ENCODE measurements around the gene VAPA. TPM values are rescaled to one million over a fixed set of nuclear protein-coding genes. Genes with fewer than 3 reads are reported as not detected.

VAPA gene
- total and polyA plus RNA-seq, 2 donors, result 158 to 210 TPM

- Histone ChIP-seq H3K9me3 (ENCODE audit: control insufficient read depth in 2 of 2, insufficient read depth in 1 of 2, low read length in 1 of 2) (peaks cover 0 to 6% of the 10 kb centered on the region in 2 donors), H3K27me3 (ENCODE audit: control insufficient read depth in 2 of 2, insufficient read depth in 1 of 2, low read length in 1 of 2) (no peaks in the 10 kb centered on the region)
- WGBS, result 94% methylated on average over 17 of the region's 17 CpGs
These were observed 72.5 kb downstream of the VAPA start for GRCh38 chr18:9986156-9986930.

GRCh38 chr18:9987345-9987744 is 73.5 kb downstream of the VAPA start:
- peaks cover 0 to 6% of the 10 kb centered on the region in 2 donors for H3K9me3 ChIP-seq (ENCODE audit: control insufficient read depth in 2 of 2, insufficient read depth in 1 of 2, low read length in 1 of 2)
- no peaks in the 10 kb centered on the region for H3K27me3 ChIP-seq (ENCODE audit: control insufficient read depth in 2 of 2, insufficient read depth in 1 of 2, low read length in 1 of 2)
- no peak overlapping the region for H3K4me3 ChIP-seq (ENCODE audit: low read length in 2 of 2)
- no peak for DNase-seq (ENCODE audit: low read depth in 6 of 9, low spot score in 9 of 9)
- H3K36me3 ChIP-seq (ENCODE audit: control insufficient read depth in 2 of 2, insufficient read depth in 2 of 2, low read length in 1 of 2), result no peaks in the 10 kb centered on the region
- WGBS, result 91% methylated on average over 8 of the region's 8 CpGs
- H3K27ac ChIP-seq (ENCODE audit: low read depth in 1 of 2, low read length in 1 of 2), result no peak overlapping the region
- H3K4me1 ChIP-seq (ENCODE audit: control insufficient read depth in 2 of 2, insufficient read depth in 2 of 2, low read length in 2 of 2), result peaks cover 13 to 21% of the 10 kb centered on the region in 2 donors

More at GRCh38 chr18:9986156-9986930, 72.5 kb downstream of the VAPA start:
- H3K27ac ChIP-seq (ENCODE audit: low read depth in 1 of 2, low read length in 1 of 2), result no peak overlapping the region
- DNase-seq (ENCODE audit: low read depth in 6 of 9, low spot score in 9 of 9), result no peak
- H3K36me3 ChIP-seq (ENCODE audit: control insufficient read depth in 2 of 2, insufficient read depth in 2 of 2, low read length in 1 of 2), result no peaks in the 10 kb centered on the region
- H3K4me1 ChIP-seq (ENCODE audit: control insufficient read depth in 2 of 2, insufficient read depth in 2 of 2, low read length in 2 of 2), result peaks cover 13 to 21% of the 10 kb centered on the region in 2 donors
- no peak overlapping the region for H3K4me3 ChIP-seq (ENCODE audit: low read length in 2 of 2)

- DNase-seq (ENCODE audit: low read depth in 6 of 9, low spot score in 9 of 9), result peak in 1 of 9 donors; percentile 35
- Histone ChIP-seq H3K9me3 (ENCODE audit: control insufficient read depth in 2 of 2, insufficient read depth in 1 of 2, low read length in 1 of 2) (peaks cover 0 to 2% of the 10 kb centered on the region in 2 donors), H3K4me3 (ENCODE audit: low read length in 2 of 2) (no peak overlapping the region), H3K36me3 (ENCODE audit: control insufficient read depth in 2 of 2, insufficient read depth in 2 of 2, low read length in 1 of 2) (no peaks in the 10 kb centered on the region), H3K4me1 (ENCODE audit: control insufficient read depth in 2 of 2, insufficient read depth in 2 of 2, low read length in 2 of 2) (peaks cover 13 to 21% of the 10 kb centered on the region in 2 donors), H3K27ac (ENCODE audit: low read depth in 1 of 2, low read length in 1 of 2) (no peak overlapping the region), H3K27me3 (ENCODE audit: control insufficient read depth in 2 of 2, insufficient read depth in 1 of 2, low read length in 1 of 2) (no peaks in the 10 kb centered on the region)
- 82% methylated on average over 12 of the region's 12 CpGs for WGBS
These were observed 74.1 kb downstream of the VAPA start for GRCh38 chr18:9987931-9988330.

GRCh38 chr18:9988665-9989064 is 74.8 kb downstream of the VAPA start:
- no peaks in the 10 kb centered on the region for H3K36me3 ChIP-seq (ENCODE audit: control insufficient read depth in 2 of 2, insufficient read depth in 2 of 2, low read length in 1 of 2)
- no peak overlapping the region for H3K27ac ChIP-seq (ENCODE audit: low read depth in 1 of 2, low read length in 1 of 2)
- H3K9me3 ChIP-seq (ENCODE audit: control insufficient read depth in 2 of 2, insufficient read depth in 1 of 2, low read length in 1 of 2), result no peaks in the 10 kb centered on the region
- peaks cover 13 to 21% of the 10 kb centered on the region in 2 donors for H3K4me1 ChIP-seq (ENCODE audit: control insufficient read depth in 2 of 2, insufficient read depth in 2 of 2, low read length in 2 of 2)
- DNase-seq (ENCODE audit: low read depth in 6 of 9, low spot score in 9 of 9), result no peak
- no peak overlapping the region for H3K4me3 ChIP-seq (ENCODE audit: low read length in 2 of 2)
- no peaks in the 10 kb centered on the region for H3K27me3 ChIP-seq (ENCODE audit: control insufficient read depth in 2 of 2, insufficient read depth in 1 of 2, low read length in 1 of 2)
- WGBS, result 87% methylated on average over 9 of the region's 9 CpGs

GRCh38 chr18:9989481-9989880 is 75.7 kb downstream of the VAPA start:
- DNase-seq (ENCODE audit: low read depth in 6 of 9, low spot score in 9 of 9), result no peak
- no peak overlapping the region for H3K4me3 ChIP-seq (ENCODE audit: low read length in 2 of 2)
- 16% methylated on average over 5 of the region's 5 CpGs for WGBS

GRCh38 chr18:9991011-9992000 is 77.5 kb downstream of the VAPA start:
- Histone ChIP-seq H3K36me3 (ENCODE audit: control insufficient read depth in 2 of 2, insufficient read depth in 2 of 2, low read length in 1 of 2) (no peaks in the 10 kb centered on the region), H3K9me3 (ENCODE audit: control insufficient read depth in 2 of 2, insufficient read depth in 1 of 2, low read length in 1 of 2) (no peaks in the 10 kb centered on the region), H3K4me1 (ENCODE audit: control insufficient read depth in 2 of 2, insufficient read depth in 2 of 2, low read length in 2 of 2) (peaks cover 13 to 21% of the 10 kb centered on the region in 2 donors), H3K27ac (ENCODE audit: low read depth in 1 of 2, low read length in 1 of 2) (no peak overlapping the region), H3K27me3 (ENCODE audit: control insufficient read depth in 2 of 2, insufficient read depth in 1 of 2, low read length in 1 of 2) (no peaks in the 10 kb centered on the region), H3K4me3 (ENCODE audit: low read length in 2 of 2) (no peak overlapping the region)
- WGBS, result 92% methylated on average over 29 of the region's 29 CpGs
- no peak for DNase-seq (ENCODE audit: low read depth in 6 of 9, low spot score in 9 of 9)

More at GRCh38 chr18:9989481-9989880, 75.7 kb downstream of the VAPA start:
- Histone ChIP-seq H3K9me3 (ENCODE audit: control insufficient read depth in 2 of 2, insufficient read depth in 1 of 2, low read length in 1 of 2) (no peaks in the 10 kb centered on the region), H3K36me3 (ENCODE audit: control insufficient read depth in 2 of 2, insufficient read depth in 2 of 2, low read length in 1 of 2) (no peaks in the 10 kb centered on the region), H3K4me1 (ENCODE audit: control insufficient read depth in 2 of 2, insufficient read depth in 2 of 2, low read length in 2 of 2) (peaks cover 13 to 21% of the 10 kb centered on the region in 2 donors), H3K27me3 (ENCODE audit: control insufficient read depth in 2 of 2, insufficient read depth in 1 of 2, low read length in 1 of 2) (no peaks in the 10 kb centered on the region), H3K27ac (ENCODE audit: low read depth in 1 of 2, low read length in 1 of 2) (no peak overlapping the region)

GRCh38 chr18:9992300-9992972 is 78.6 kb downstream of the VAPA start:
- no peaks in the 10 kb centered on the region for H3K36me3 ChIP-seq (ENCODE audit: control insufficient read depth in 2 of 2, insufficient read depth in 2 of 2, low read length in 1 of 2)
- H3K9me3 ChIP-seq (ENCODE audit: control insufficient read depth in 2 of 2, insufficient read depth in 1 of 2, low read length in 1 of 2), result peaks cover 0 to under 1% of the 10 kb centered on the region in 2 donors
- no peaks in the 10 kb centered on the region for H3K27me3 ChIP-seq (ENCODE audit: control insufficient read depth in 2 of 2, insufficient read depth in 1 of 2, low read length in 1 of 2)
- 77% methylated on average over 9 of the region's 9 CpGs for WGBS
- DNase-seq (ENCODE audit: low read depth in 6 of 9, low spot score in 9 of 9), result no peak
- H3K4me1 ChIP-seq (ENCODE audit: control insufficient read depth in 2 of 2, insufficient read depth in 2 of 2, low read length in 2 of 2), result peaks cover 13 to 17% of the 10 kb centered on the region in 2 donors
- no peak overlapping the region for H3K27ac ChIP-seq (ENCODE audit: low read depth in 1 of 2, low read length in 1 of 2)
- no peak overlapping the region for H3K4me3 ChIP-seq (ENCODE audit: low read length in 2 of 2)

- 97% methylated on average over 11 of the region's 11 CpGs for WGBS
- DNase-seq (ENCODE audit: low read depth in 6 of 9, low spot score in 9 of 9), result no peak
- no peak overlapping the region for H3K27ac ChIP-seq (ENCODE audit: low read depth in 1 of 2, low read length in 1 of 2)
These were observed 79.2 kb downstream of the VAPA start for GRCh38 chr18:9992973-9993520.

More at GRCh38 chr18:9992973-9993520, 79.2 kb downstream of the VAPA start:
- Histone ChIP-seq H3K4me1 (ENCODE audit: control insufficient read depth in 2 of 2, insufficient read depth in 2 of 2, low read length in 2 of 2) (peaks cover 10% of the 10 kb centered on the region in 2 donors), H3K36me3 (ENCODE audit: control insufficient read depth in 2 of 2, insufficient read depth in 2 of 2, low read length in 1 of 2) (no peaks in the 10 kb centered on the region), H3K9me3 (ENCODE audit: control insufficient read depth in 2 of 2, insufficient read depth in 1 of 2, low read length in 1 of 2) (peaks cover 0 to 5% of the 10 kb centered on the region in 2 donors), H3K27me3 (ENCODE audit: control insufficient read depth in 2 of 2, insufficient read depth in 1 of 2, low read length in 1 of 2) (no peaks in the 10 kb centered on the region), H3K4me3 (ENCODE audit: low read length in 2 of 2) (no peak overlapping the region)
